Panc1 (cell line): Measurements from ENCODE around the gene NHS. TPM values are rescaled to one million over a fixed set of nuclear protein-coding genes. Genes with fewer than 3 reads are reported as not detected.

Experiments used
- ATAC-seq: fragments of 200-7000 bp; cut with Tn5 transposase; 2 replicates; pipeline ENCODE4 v1.9.1; 2020; ENCODE audit warnings: mild to moderate bottlenecking, moderate library complexity
- BruUV-seq: library from RNA; stranded (reverse); fragments of 400-500 nt; replicated peaks from 2 replicates; lab custom pipeline; 2021; lab: Mats Ljungman, UMichigan
- CTCF ChIA-PET: fragments of 300-600 bp; sonication (Branson Sonifier 250); formaldehyde crosslinking; loops from one replicate; lab custom pipeline; 2022; ENCODE audit warnings: antibody characterized with exemption; lab: Charles Lee
- POLR2A ChIA-PET: fragments of 300-600 bp; sonication (Branson Sonifier 250); formaldehyde crosslinking; loops from one replicate; lab custom pipeline; 2022; ENCODE audit warnings: antibody characterized with exemption; lab: Charles Lee
- DNase-seq: peaks from one replicate; pipeline ENCODE4 v3.0.0-alpha.2; 2010; ENCODE audit warnings: low read depth, low spot score
- H3K27ac ChIP-seq: 2 replicates; pipeline ENCODE4 v1.5.1; 2011; ENCODE audit warnings: mild to moderate bottlenecking, low read length, inconsistent platforms
- H3K27me3 ChIP-seq: fragments of 200-500 bp; sonication (Bioruptor generic); 2 replicates; pipeline ENCODE4 v1.6.0; 2014; ENCODE audit warnings: low read length, inconsistent platforms; ENCODE audit not compliant: control insufficient read depth, insufficient read depth
- H3K36me3 ChIP-seq: fragments of 200-500 bp; sonication (Bioruptor generic); 2 replicates; pipeline ENCODE4 v1.5.1; 2014; ENCODE audit warnings: inconsistent platforms, mild to moderate bottlenecking, low read length, moderate library complexity; ENCODE audit not compliant: control insufficient read depth, insufficient read depth
- H3K4me1 ChIP-seq: 2 replicates; pipeline ENCODE4 v1.5.1; 2011; ENCODE audit warnings: inconsistent platforms, mild to moderate bottlenecking, low read length, moderate library complexity; ENCODE audit not compliant: control insufficient read depth, insufficient read depth
- H3K4me3 ChIP-seq, 2 experiments: 2 replicates each; pipeline ENCODE4 v1.5.1; 2011 to 2012; ENCODE audit warnings: low read depth in 2 of 2, low read length in 2 of 2, mild to moderate bottlenecking in 2 of 2, inconsistent platforms in 1 of 2, moderate library complexity in 1 of 2
- H3K9me3 ChIP-seq: fragments of 200-500 bp; sonication (Bioruptor generic); 2 replicates; pipeline ENCODE4 v1.5.1; 2014; ENCODE audit warnings: low read depth, mild to moderate bottlenecking, inconsistent platforms, low read length, moderate library complexity; ENCODE audit not compliant: control insufficient read depth, insufficient read depth
- CTCF ChIP-seq: fragments of 450-650 bp; IDR thresholded peaks from 2 replicates; pipeline ENCODE4 v1.5.1; 2017; ENCODE audit warnings: mild to moderate bottlenecking
- POLR2AphosphoS5 ChIP-seq: IDR thresholded peaks from 2 replicates; pipeline ENCODE4 v1.6.1; 2012; ENCODE audit warnings: mild to moderate bottlenecking, low read depth, low read length, moderate library complexity
- REST ChIP-seq, 2 experiments: IDR thresholded peaks; 2 replicates each; pipeline ENCODE4 v1.6.1; 2011 to 2012; ENCODE audit warnings: low read depth in 2 of 2, control low read depth in 1 of 2, low read length in 1 of 2, mild to moderate bottlenecking in 1 of 2, moderate library complexity in 1 of 2; ENCODE audit not compliant: insufficient read depth in 1 of 2
- SIN3A ChIP-seq: IDR thresholded peaks from 2 replicates; pipeline ENCODE4 v1.6.1; 2012; ENCODE audit warnings: low read depth, mild to moderate bottlenecking, low read length, moderate library complexity, borderline replicate concordance; ENCODE audit not compliant: insufficient read depth
- TCF7L2 ChIP-seq: IDR thresholded peaks from 2 replicates; pipeline ENCODE4 v1.6.1; 2011; ENCODE audit warnings: mild to moderate bottlenecking, low read depth, low read length, inconsistent platforms
- in situ Hi-C: cut with HindIII; loops from 2 replicates; pipeline ENCODE4 v1.10.0; 2016; ENCODE audit warnings: low sequenced_read_pairs, low pct_unique_long_range_greater_than_20kb
- intact Hi-C: fragments of 100-400 bp; cut with micrococcal nuclease; formaldehyde crosslinking; loops from one replicate; pipeline ENCODE4 v1.10.0; 2022; ENCODE audit not compliant: unreplicated experiment
- total RNA-seq: library from RNA; stranded (reverse); gene quantifications from one replicate; pipeline ENCODE4 v1.2.1, GENCODE V29; 2021; ENCODE audit not compliant: unreplicated experiment

NHS gene
- total RNA-seq, 1 experiment from 2014 or later = 0.80 TPM

- H3K4me3 ChIP-seq = no peak overlapping the region
- no TSS peak for BruUV-seq
- H3K27ac ChIP-seq = no peak overlapping the region
- no peaks in the 10 kb centered on the region for H3K4me1 ChIP-seq
- no peaks in the 10 kb centered on the region for H3K36me3 ChIP-seq
- ChIA-PET POLR2A (no interaction called here), CTCF (no interaction called here)
- ATAC-seq (no peak), DNase-seq (no peak)
- intact Hi-C loops = no loop called here
- no peak for TF ChIP-seq REST (IDR thresholded peaks at IDR 0.05; ENCODE audit: insufficient read depth in 1 of 2, low read depth in 2 of 2, low read length in 1 of 2)
- in situ Hi-C loops = no loop called here
- H3K9me3 ChIP-seq = no peaks in the 10 kb centered on the region
- H3K27me3 ChIP-seq = no peaks in the 10 kb centered on the region
Measured at GRCh38 chrX:17531500-17531899, 156.5 kb downstream of the NHS start.

GRCh38 chrX:17535229-17535628 is 160.2 kb downstream of the NHS start:
- CTCF ChIA-PET = no interaction called here
- Histone ChIP-seq H3K27me3 (no peaks in the 10 kb centered on the region), H3K4me1 (no peaks in the 10 kb centered on the region), H3K36me3 (no peaks in the 10 kb centered on the region), H3K27ac (no peak overlapping the region), H3K4me3 (no peak overlapping the region), H3K9me3 (no peaks in the 10 kb centered on the region)
- in situ Hi-C loops = no loop called here
- no peak for DNase-seq
- ATAC-seq = no peak
- TF ChIP-seq POLR2AphosphoS5 = no peak
- no peak for TF ChIP-seq REST (IDR thresholded peaks at IDR 0.05; ENCODE audit: insufficient read depth in 1 of 2, low read depth in 2 of 2, low read length in 1 of 2)
- TF ChIP-seq SIN3A = no peak
- no peak for TF ChIP-seq TCF7L2
- TF ChIP-seq CTCF = peak; percentile 63
- no TSS peak for BruUV-seq
- POLR2A ChIA-PET = no interaction called here
- intact Hi-C loops = no loop called here
